GM06990 (cell line): ENCODE results near the gene KRTAP5-6.

Experiments
- DNase-seq: peaks from one replicate; pipeline ENCODE4 v3.0.0-alpha.2; 2011; ENCODE audit not compliant: insufficient read length; ENCODE audit errors: extremely low read depth
- H3K27me3 ChIP-seq: replicated peaks from 2 replicates; pipeline ENCODE4 v1.6.0; 2011; ENCODE audit warnings: low read length; ENCODE audit not compliant: control insufficient read depth, insufficient read depth
- H3K36me3 ChIP-seq: 2 replicates; pipeline ENCODE4 v1.5.1; 2011; ENCODE audit warnings: low read length; ENCODE audit not compliant: control insufficient read depth, insufficient read depth
- H3K4me3 ChIP-seq: replicated peaks from 2 replicates; pipeline ENCODE4 v1.5.1; 2011; ENCODE audit warnings: low read depth, mild to moderate bottlenecking, control low read depth, low read length
- TF ChIP-seq, protein P1 (sequence below): IDR thresholded peaks from 2 replicates; pipeline ENCODE4 v1.5.1; 2011; ENCODE audit warnings: low read length, control low read depth, mild to moderate bottlenecking, inconsistent platforms; ENCODE audit not compliant: insufficient read depth, poor library complexity, severe bottlenecking

Gene KRTAP5-6

GRCh38 chr11:1742869-1743584, 46.0 kb downstream of the KRTAP5-6 start:
- H3K36me3 ChIP-seq, result no peaks in the 10 kb centered on the region
- H3K27me3 ChIP-seq, result no peaks in the 10 kb centered on the region
- DNase-seq, result no peak
- H3K4me3 ChIP-seq, result no peak overlapping the region
- TF ChIP-seq, protein P1, sequence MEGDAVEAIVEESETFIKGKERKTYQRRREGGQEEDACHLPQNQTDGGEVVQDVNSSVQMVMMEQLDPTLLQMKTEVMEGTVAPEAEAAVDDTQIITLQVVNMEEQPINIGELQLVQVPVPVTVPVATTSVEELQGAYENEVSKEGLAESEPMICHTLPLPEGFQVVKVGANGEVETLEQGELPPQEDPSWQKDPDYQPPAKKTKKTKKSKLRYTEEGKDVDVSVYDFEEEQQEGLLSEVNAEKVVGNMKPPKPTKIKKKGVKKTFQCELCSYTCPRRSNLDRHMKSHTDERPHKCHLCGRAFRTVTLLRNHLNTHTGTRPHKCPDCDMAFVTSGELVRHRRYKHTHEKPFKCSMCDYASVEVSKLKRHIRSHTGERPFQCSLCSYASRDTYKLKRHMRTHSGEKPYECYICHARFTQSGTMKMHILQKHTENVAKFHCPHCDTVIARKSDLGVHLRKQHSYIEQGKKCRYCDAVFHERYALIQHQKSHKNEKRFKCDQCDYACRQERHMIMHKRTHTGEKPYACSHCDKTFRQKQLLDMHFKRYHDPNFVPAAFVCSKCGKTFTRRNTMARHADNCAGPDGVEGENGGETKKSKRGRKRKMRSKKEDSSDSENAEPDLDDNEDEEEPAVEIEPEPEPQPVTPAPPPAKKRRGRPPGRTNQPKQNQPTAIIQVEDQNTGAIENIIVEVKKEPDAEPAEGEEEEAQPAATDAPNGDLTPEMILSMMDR, result no peak

- TF ChIP-seq, protein P1, result no peak
- H3K36me3 ChIP-seq, result no peaks in the 10 kb centered on the region
- H3K27me3 ChIP-seq, result no peaks in the 10 kb centered on the region; the same call in 1 of the 2 replicates
- H3K4me3 ChIP-seq, result no peak overlapping the region
- no peak for DNase-seq
Measured at GRCh38 chr11:1743585-1744136, 46.7 kb downstream of the KRTAP5-6 start.

DNA sequence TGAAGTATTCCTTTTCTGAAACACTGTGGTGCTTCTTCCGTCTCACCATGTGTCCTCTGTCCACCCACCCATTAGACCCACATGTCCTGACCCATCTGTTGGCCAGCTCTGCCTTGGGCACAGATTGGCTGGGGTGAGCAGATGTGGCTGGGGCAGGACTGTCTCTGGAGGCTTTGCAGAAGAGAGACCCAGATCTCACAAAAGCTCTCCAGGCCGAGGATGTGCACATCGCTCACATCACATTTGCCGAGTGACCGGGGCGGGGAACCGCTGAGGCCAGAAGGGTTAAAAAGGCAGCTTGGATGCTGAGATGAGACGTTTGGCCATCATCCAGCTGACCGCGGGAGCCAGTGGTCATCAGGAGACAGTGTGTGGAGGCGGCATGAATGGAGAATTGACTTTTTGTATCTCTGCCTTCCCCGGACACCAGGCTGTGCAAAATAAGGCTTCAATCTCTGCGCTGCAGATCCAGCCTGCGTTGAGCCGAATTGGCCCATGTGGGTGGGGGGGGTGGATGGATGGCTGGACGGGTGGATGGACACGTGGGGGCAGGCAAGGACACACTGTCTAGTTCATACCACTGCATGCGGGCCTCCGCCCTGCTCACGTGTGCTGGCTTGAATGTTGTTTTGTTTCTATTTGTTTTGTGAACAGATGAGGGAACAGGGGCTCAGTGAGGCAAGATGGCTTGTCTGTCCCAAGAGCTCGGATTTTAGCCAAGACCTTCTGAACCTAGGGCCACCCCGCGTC, 47.3 kb downstream of the KRTAP5-6 start:
- H3K4me3 ChIP-seq, result no peak overlapping the region
- H3K27me3 ChIP-seq, result no peaks in the 10 kb centered on the region; the same call in 1 of the 2 replicates
- DNase-seq, result no peak
- H3K36me3 ChIP-seq, result no peaks in the 10 kb centered on the region
- TF ChIP-seq, protein P1, result no peak

GRCh38 chr11:1744891-1745700, 48.1 kb downstream of the KRTAP5-6 start:
- DNase-seq, result no peak
- TF ChIP-seq, protein P1, result no peak
- H3K36me3 ChIP-seq, result no peaks in the 10 kb centered on the region
- no peaks in the 10 kb centered on the region; the same call in 1 of the 2 replicates for H3K27me3 ChIP-seq
- H3K4me3 ChIP-seq, result no peak overlapping the region

DNA sequence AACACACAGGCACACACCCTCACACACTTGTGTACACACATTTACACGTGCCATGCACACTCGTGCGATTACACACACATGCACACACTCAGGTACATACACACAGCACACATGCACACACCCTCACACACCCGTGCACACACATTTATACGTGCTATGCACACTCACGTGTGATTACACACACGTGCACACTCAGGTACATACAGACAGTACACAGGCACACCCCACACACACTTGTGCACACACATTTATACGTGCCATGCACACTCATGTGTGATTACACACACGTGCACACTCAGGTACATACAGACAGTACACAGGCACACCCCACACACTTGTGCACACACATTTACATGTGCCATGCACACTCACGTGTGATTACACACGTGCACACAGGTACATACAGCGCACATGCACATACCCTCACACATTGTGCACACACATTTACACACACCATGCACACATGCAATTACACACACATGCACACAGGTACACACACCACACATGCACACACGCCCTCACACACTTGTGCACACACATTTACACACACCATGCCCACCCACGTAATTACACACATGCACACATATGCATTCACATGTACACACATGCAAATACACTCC, 48.8 kb downstream of the KRTAP5-6 start:
- no peaks in the 10 kb centered on the region for H3K36me3 ChIP-seq
- no peak for DNase-seq
- H3K27me3 ChIP-seq, result no peaks in the 10 kb centered on the region; the same call in 1 of the 2 replicates
- no peak overlapping the region for H3K4me3 ChIP-seq
- TF ChIP-seq, protein P1, result no peak
